Myocyte (in vitro differentiated cells): ENCODE results near the gene SEMG1. TPM values are rescaled to one million over a fixed set of nuclear protein-coding genes. Genes with fewer than 3 reads are reported as not detected.

Source experiments
- total RNA-seq: library from RNA; depleted of rRNA; stranded (reverse); fragments of >200 nt; gene quantifications from 2 replicates; pipeline ENCODE4 v1.2.3, GENCODE V29; 2014

The SEMG1 gene
- total RNA-seq, 1 donor from 2014 or later: not detected

Other genes with a start within 250 kb of the SEMG1 start
- gene TOMM34, start 246.6 kb upstream of the SEMG1 start, total RNA-seq: 35.4 and 35.7 TPM in 2 replicates
- 11.3 and 11.4 TPM in 2 replicates for gene STK4, start 240.5 kb upstream of the SEMG1 start, total RNA-seq
- not detected in 2 replicates for gene KCNS1, start 105.9 kb upstream of the SEMG1 start, total RNA-seq
- gene WFDC5, start 91.9 kb upstream of the SEMG1 start, total RNA-seq: not detected in 2 replicates
- not detected in 2 replicates for gene WFDC12, start 82.6 kb upstream of the SEMG1 start, total RNA-seq
- gene PI3, start 32.1 kb upstream of the SEMG1 start, total RNA-seq: not detected in 2 replicates
- gene SEMG2, start 14.3 kb downstream of the SEMG1 start, total RNA-seq: not detected in 2 replicates
- gene SLPI, start 47.5 kb downstream of the SEMG1 start, total RNA-seq: not detected in 2 replicates
- not detected in 2 replicates for gene RBPJL, start 99.8 kb downstream of the SEMG1 start, total RNA-seq
- gene MATN4, start 101.3 kb downstream of the SEMG1 start, total RNA-seq: not detected in 2 replicates
- gene SDC4, start 141.4 kb downstream of the SEMG1 start, total RNA-seq: 34.8 and 51.5 TPM in 2 replicates
- gene SYS1, start 156.1 kb downstream of the SEMG1 start, total RNA-seq: 12.7 and 13.2 TPM in 2 replicates
- not detected in 2 replicates for gene TP53TG5, start 171.3 kb downstream of the SEMG1 start, total RNA-seq
- 3.3 and 3.4 TPM in 2 replicates for gene DBNDD2, start 201.3 kb downstream of the SEMG1 start, total RNA-seq
- 123 and 136 TPM in 2 replicates for gene PIGT, start 209.1 kb downstream of the SEMG1 start, total RNA-seq